ENCODE results near the gene HPSE2. TPM values are rescaled to one million over a fixed set of nuclear protein-coding genes. Genes with fewer than 3 reads are reported as not detected.

The HPSE2 gene
- total RNA-seq, 1 experiment from 2014 or later, result 0.05 TPM

DNA sequence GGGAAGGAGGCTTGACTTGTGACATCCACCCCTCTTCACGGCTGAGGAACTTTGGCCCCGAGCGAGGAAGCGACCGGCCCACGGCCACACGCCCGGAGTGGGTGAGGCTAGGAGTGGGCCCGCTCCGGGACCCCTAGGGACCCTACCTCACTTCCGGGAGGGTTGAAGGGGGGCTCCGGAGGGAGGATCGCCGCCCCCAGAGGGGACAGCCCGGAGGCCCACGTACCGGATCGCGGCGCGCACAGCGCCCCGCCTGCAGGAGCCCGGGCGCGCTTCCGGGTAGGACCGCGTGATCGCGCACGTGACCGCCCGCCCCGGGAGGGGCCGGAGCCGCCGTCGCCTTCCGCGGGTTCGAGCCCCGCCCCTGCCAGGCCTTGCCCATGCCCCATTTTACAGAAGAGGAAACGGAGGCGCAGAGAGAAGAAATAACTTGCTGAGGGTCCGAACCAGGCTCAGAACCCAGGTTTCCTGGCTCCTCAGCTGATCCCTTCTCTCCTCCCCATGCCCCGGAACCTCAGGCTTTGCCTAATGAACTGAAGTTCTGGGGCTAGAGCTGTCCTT lies 788.9 kb downstream of the HPSE2 start, which contains the start of gene HPS1 (continued):
- no peak for TF ChIP-seq EZH2phosphoT487 (IDR thresholded peaks at IDR 0.05; ENCODE audit: borderline replicate concordance)
- peak; percentile 80 for TF ChIP-seq POLR2A (IDR thresholded peaks at IDR 0.05; ENCODE audit: borderline replicate concordance, extremely low read depth, insufficient read depth, insufficient read length)
- TF ChIP-seq CBX3 (IDR thresholded peaks at IDR 0.05; ENCODE audit: low read depth), result peak; percentile 91

- peaks cover 28 to 34% of the 10 kb centered on the region in 2 experiments; a peak in 3 of 4 replicates for H3K36me3 ChIP-seq (ENCODE audit: control insufficient read depth in 1 of 2, insufficient read depth in 2 of 2, low read length in 2 of 2)
- TF ChIP-seq, protein P1, sequence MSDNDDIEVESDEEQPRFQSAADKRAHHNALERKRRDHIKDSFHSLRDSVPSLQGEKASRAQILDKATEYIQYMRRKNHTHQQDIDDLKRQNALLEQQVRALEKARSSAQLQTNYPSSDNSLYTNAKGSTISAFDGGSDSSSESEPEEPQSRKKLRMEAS (IDR thresholded peaks at IDR 0.05), result no peak
- TF ChIP-seq ZNF274 (IDR thresholded peaks at IDR 0.05; ENCODE audit: low read depth, low read length) (no peak), ZFX (IDR thresholded peaks at IDR 0.05) (no peak), SP1 (IDR thresholded peaks at IDR 0.05; ENCODE audit: low read depth) (no peak)
- H3K79me2 ChIP-seq (ENCODE audit: insufficient read depth, low read length), result peaks cover 28% of the 10 kb centered on the region
- RAD21 ChIA-PET (ENCODE audit: low non-redundant PET in 1 of 2, low total read pairs in 2 of 2, uncharacterized antibody in 2 of 2, unreplicated experiment in 2 of 2), result no interaction called here
- TSS peak; percentile 51 for BruUV-seq (replicated peaks)
- no peak overlapping the region for H2AFZ ChIP-seq (ENCODE audit: low read depth, low read length, poor library complexity, severe bottlenecking)
- peak overlapping the region; percentile 87 to 88 for H3K4me3 ChIP-seq (replicated peaks in 1 of 2; ENCODE audit: low read depth in 1 of 2, low read length in 2 of 2)
- CTCF ChIA-PET, result no interaction called here
- DNase-seq (ENCODE audit: low read depth, low spot score) (no peak), ATAC-seq (peak; percentile 74)
- intact Hi-C loops (cut with micrococcal nuclease), result no loop called here
- H3K9me3 ChIP-seq (ENCODE audit: control insufficient read depth in 1 of 2, insufficient read depth in 1 of 2, low read depth in 1 of 2, low read length in 2 of 2), result no peaks in the 10 kb centered on the region
- H3K9ac ChIP-seq (ENCODE audit: low read length), result peak overlapping the region; percentile 86
- 0 out of 2 replicates have a peak, but pooled peaks cover 3% of the 10 kb centered on the region for H4K20me1 ChIP-seq (ENCODE audit: insufficient read depth)
- peak overlapping the region; percentile 49 for H3K27ac ChIP-seq (ENCODE audit: low read depth, low read length)
- H3K4me2 ChIP-seq (ENCODE audit: low read length), result peak overlapping the region; percentile 88
- no peaks in the 10 kb centered on the region for H3K9me2 ChIP-seq (ENCODE audit: insufficient read depth)
- H3K4me1 ChIP-seq (ENCODE audit: control insufficient read depth in 1 of 2, insufficient read depth in 2 of 2, low read length in 2 of 2), result peaks cover 6 to 23% of the 10 kb centered on the region in 2 experiments; a peak in 3 of 4 replicates
- H3K27me3 ChIP-seq (ENCODE audit: insufficient read depth, low read length), result no peaks in the 10 kb centered on the region
- POLR2A ChIA-PET, result interaction anchor here (1.2 to 1.4 kb wide), 2 partner anchors 15 to 21 kb away, joined by 4 to 5 read pairs; no protein-coding TSS in a partner anchor
Observed at GRCh38 chr10:98446151-98446660, 789.4 kb downstream of the HPSE2 start.

Measured in HCT116 (cell line).